GM12891 (cell line): Measurements from ENCODE around the gene TNFAIP8L3.

ENCODE experiments used
- POLR2A ChIP-seq: IDR thresholded peaks from 2 replicates; pipeline ENCODE4 v1.6.1; 2011; ENCODE audit warnings: low read depth, low read length, control low read depth
- POLR2AphosphoS5 ChIP-seq: IDR thresholded peaks from 2 replicates; pipeline ENCODE4 v1.6.1; 2011; ENCODE audit warnings: low read depth, low read length, control low read depth

GRCh38 chr15:51067510-51067909 lies 27.2 kb downstream of the TNFAIP8L3 start:
- TF ChIP-seq POLR2A (no peak), POLR2AphosphoS5 (no peak)
